Measurements from ENCODE around the gene LAMC1.
"Not testable (repeated sequence)": the region's sequence is repeated elsewhere in the genome, so short reads cannot be mapped to it uniquely, and the experiment has no call there.

The LAMC1 gene

DNA sequence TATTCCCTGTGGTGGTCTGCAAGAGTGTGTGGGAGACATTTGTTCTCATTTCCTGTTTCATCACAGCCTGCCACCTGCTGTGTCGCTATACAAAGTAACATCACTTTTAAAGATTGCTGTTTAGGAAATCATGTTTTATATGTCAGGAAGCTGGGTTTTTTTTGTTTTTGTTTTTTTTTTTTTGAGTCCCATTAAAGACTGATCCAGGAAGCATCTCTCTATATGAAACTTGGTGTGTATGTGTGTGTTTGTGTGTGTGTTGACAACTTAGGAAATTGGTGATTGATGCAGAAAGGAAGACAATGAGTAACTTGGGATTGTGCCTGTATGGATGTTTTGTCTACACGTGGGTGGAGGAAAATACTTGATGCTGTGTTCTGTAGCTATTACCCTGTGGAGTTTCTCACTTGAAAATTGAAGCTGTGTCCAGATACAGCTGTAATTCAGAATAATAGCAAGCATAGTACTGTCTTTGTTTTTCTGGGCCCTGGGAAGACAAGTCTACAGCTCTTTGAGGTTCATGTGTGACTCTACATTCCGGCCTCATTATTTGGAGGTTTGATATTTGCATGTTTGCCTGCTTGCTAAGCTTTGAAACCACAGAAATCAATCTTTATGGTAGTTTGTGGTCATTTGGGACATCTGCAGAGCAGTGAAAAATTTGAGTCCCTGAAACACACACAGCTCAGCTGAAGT lies 47.9 kb downstream of the LAMC1 start:
- TF ChIP-seq, protein P1, sequence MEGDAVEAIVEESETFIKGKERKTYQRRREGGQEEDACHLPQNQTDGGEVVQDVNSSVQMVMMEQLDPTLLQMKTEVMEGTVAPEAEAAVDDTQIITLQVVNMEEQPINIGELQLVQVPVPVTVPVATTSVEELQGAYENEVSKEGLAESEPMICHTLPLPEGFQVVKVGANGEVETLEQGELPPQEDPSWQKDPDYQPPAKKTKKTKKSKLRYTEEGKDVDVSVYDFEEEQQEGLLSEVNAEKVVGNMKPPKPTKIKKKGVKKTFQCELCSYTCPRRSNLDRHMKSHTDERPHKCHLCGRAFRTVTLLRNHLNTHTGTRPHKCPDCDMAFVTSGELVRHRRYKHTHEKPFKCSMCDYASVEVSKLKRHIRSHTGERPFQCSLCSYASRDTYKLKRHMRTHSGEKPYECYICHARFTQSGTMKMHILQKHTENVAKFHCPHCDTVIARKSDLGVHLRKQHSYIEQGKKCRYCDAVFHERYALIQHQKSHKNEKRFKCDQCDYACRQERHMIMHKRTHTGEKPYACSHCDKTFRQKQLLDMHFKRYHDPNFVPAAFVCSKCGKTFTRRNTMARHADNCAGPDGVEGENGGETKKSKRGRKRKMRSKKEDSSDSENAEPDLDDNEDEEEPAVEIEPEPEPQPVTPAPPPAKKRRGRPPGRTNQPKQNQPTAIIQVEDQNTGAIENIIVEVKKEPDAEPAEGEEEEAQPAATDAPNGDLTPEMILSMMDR (conservative IDR thresholded peaks at IDR 0.05; ENCODE audit: low read depth, low read length) = 0 out of 2 replicates have a peak, but pooled peaks have one; percentile 14
- Histone ChIP-seq H3K27me3 (ENCODE audit: insufficient read depth, low read depth) (no peaks in the 10 kb centered on the region), H4K20me1 (ENCODE audit: insufficient read depth) (no peaks in the 10 kb centered on the region), H2AFZ (ENCODE audit: low read depth) (peak overlapping the region; percentile 27), H3K36me3 (ENCODE audit: insufficient read depth) (no peaks in the 10 kb centered on the region), H3K79me2 (ENCODE audit: insufficient read depth, low read depth) (peaks cover 21% of the 10 kb centered on the region; the same call in 1 of the 2 replicates), H3K4me3 (IDR thresholded peaks at IDR 0.05; ENCODE audit: insufficient read depth, low read depth, low read length) (peak overlapping the region; percentile 54), H3K4me2 (peak overlapping the region; percentile 88), H3K27ac (peak overlapping the region; percentile 81), H3K9ac (peak overlapping the region; percentile 35; the same call in 1 of the 2 replicates), H3K4me1 (ENCODE audit: low read depth, poor library complexity, severe bottlenecking) (peaks cover 85% of the 10 kb centered on the region)

DNA sequence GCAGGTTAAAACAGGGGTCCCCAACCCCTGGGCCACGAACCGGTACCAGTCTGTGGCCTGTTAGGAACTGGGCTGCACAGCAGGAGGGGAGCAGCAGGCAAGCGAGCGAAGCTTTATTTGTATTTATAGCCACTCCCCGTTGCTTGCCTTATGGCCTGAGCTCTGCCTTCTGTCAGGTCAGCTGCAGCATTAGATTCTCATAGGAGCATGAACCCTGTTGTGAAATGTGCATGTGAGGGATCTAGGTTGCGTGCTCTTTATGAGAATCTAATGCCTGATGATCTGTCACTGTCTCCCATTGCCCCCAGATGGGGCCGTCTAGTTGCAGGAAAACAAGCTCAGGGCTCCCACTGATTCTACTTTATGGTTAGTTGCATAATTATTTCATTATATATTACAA lies 49.4 kb downstream of the LAMC1 start:
- H2AFZ ChIP-seq (ENCODE audit: low read depth); H3K4me3 ChIP-seq (IDR thresholded peaks at IDR 0.05; ENCODE audit: insufficient read depth, low read depth, low read length); H3K36me3 ChIP-seq (ENCODE audit: insufficient read depth); H4K20me1 ChIP-seq (ENCODE audit: insufficient read depth); H3K27me3 ChIP-seq (ENCODE audit: insufficient read depth, low read depth): not testable (repeated sequence)
- Histone ChIP-seq H3K4me2 (peak overlapping the region; percentile 88), H3K4me1 (ENCODE audit: low read depth, poor library complexity, severe bottlenecking) (peaks cover 92% of the 10 kb centered on the region), H3K9ac (peak overlapping the region; percentile 35; the same call in 1 of the 2 replicates), H3K79me2 (ENCODE audit: insufficient read depth, low read depth) (peaks cover 21% of the 10 kb centered on the region; the same call in 1 of the 2 replicates), H3K27ac (peak overlapping the region; percentile 81)

DNA sequence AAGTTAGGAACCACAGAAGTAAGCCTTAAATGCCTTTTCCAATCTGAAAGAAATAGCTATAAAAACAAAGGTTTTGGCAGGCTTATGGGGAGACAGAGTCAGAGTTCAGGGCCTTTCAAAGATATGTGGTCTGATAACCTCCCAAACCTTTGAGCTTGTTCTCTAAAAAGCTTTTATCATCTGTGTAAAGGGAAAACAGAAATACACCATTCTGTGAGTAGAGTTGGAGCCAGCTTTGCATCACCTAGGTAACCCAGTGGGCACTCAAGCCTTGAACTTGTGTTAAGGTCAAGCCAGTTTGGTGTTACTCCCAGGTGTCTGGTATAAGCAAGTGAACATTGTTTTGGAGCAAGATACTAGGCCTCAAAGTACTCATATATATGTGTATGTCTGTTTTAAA lies 50.1 kb downstream of the LAMC1 start:
- no peaks in the 10 kb centered on the region for H3K27me3 ChIP-seq (ENCODE audit: insufficient read depth, low read depth)
- H3K9ac ChIP-seq = no peak overlapping the region
- no peak overlapping the region for H3K4me3 ChIP-seq (IDR thresholded peaks at IDR 0.05; ENCODE audit: insufficient read depth, low read depth, low read length)
- peaks cover 21% of the 10 kb centered on the region; the same call in 1 of the 2 replicates for H3K79me2 ChIP-seq (ENCODE audit: insufficient read depth, low read depth)
- H3K36me3 ChIP-seq (ENCODE audit: insufficient read depth) = no peaks in the 10 kb centered on the region
- peak overlapping the region; percentile 14 for H3K4me2 ChIP-seq
- no peaks in the 10 kb centered on the region for H4K20me1 ChIP-seq (ENCODE audit: insufficient read depth)
- H3K27ac ChIP-seq = peak overlapping the region; percentile 81; the same call in 1 of the 2 replicates
- H3K4me1 ChIP-seq (ENCODE audit: low read depth, poor library complexity, severe bottlenecking) = peaks cover 85% of the 10 kb centered on the region
- TF ChIP-seq, protein P1 (conservative IDR thresholded peaks at IDR 0.05; ENCODE audit: low read depth, low read length) = no peak
- no peak overlapping the region for H2AFZ ChIP-seq (ENCODE audit: low read depth)

DNA sequence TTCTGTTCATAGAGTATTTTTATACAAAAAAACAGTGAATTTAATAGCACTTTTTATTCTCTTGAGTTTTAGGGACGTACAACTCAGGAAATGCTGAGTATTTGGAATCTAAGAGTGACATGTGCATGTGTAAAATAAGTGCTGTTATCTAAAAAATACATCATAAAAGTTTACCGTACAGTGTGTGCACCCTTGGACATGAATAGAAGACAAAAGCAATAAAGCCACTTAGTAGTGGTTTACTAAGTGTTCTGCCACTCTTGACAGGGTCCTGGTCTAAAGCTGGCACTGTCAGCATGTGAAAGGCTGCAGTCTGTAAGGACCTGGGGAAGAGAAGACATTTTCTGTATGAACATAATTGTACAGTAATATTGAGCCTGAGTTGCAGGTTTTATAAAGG lies 51.0 kb downstream of the LAMC1 start:
- Histone ChIP-seq H3K9ac (no peak overlapping the region), H2AFZ (ENCODE audit: low read depth) (no peak overlapping the region), H3K27ac (no peak overlapping the region), H3K4me1 (ENCODE audit: low read depth, poor library complexity, severe bottlenecking) (peaks cover 84% of the 10 kb centered on the region), H4K20me1 (ENCODE audit: insufficient read depth) (no peaks in the 10 kb centered on the region), H3K36me3 (ENCODE audit: insufficient read depth) (no peaks in the 10 kb centered on the region), H3K27me3 (ENCODE audit: insufficient read depth, low read depth) (no peaks in the 10 kb centered on the region), H3K4me3 (IDR thresholded peaks at IDR 0.05; ENCODE audit: insufficient read depth, low read depth, low read length) (no peak overlapping the region), H3K79me2 (ENCODE audit: insufficient read depth, low read depth) (peaks cover 21% of the 10 kb centered on the region; the same call in 1 of the 2 replicates), H3K4me2 (peak overlapping the region; percentile 14)
- TF ChIP-seq, protein P1 (conservative IDR thresholded peaks at IDR 0.05; ENCODE audit: low read depth, low read length) = no peak

DNA sequence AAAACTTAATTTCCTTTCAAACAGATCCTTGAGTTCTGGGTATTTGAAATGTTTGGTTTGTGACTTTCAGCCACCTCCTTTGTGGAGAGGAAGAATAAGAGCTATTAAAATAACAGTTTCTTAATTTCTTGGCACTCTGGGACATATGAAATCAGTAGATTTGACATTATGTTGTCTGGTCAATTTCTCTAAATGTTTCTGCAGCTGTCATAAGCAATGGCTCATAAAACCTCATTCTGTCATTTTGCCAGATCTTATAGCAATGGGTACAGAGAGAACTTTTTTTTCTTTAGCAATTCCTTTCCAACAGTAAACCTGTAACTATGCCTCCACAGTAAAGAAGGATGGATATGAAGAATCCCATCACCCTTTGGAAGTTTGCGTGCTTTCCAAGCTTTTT lies 52.6 kb downstream of the LAMC1 start:
- Histone ChIP-seq H3K4me2 (no peak overlapping the region), H3K79me2 (ENCODE audit: insufficient read depth, low read depth) (peaks cover 21% of the 10 kb centered on the region; the same call in 1 of the 2 replicates), H3K4me3 (IDR thresholded peaks at IDR 0.05; ENCODE audit: insufficient read depth, low read depth, low read length) (no peak overlapping the region), H3K9ac (no peak overlapping the region), H2AFZ (ENCODE audit: low read depth) (no peak overlapping the region), H3K27me3 (ENCODE audit: insufficient read depth, low read depth) (no peaks in the 10 kb centered on the region), H4K20me1 (ENCODE audit: insufficient read depth) (no peaks in the 10 kb centered on the region), H3K27ac (no peak overlapping the region), H3K4me1 (ENCODE audit: low read depth, poor library complexity, severe bottlenecking) (peaks cover 74% of the 10 kb centered on the region), H3K36me3 (ENCODE audit: insufficient read depth) (no peaks in the 10 kb centered on the region)
- TF ChIP-seq, protein P1 (conservative IDR thresholded peaks at IDR 0.05; ENCODE audit: low read depth, low read length) = no peak
